GM19238 (cell line): Measurements from ENCODE around the gene TRIM48.
"Not testable (repeated sequence)": the region's sequence is repeated elsewhere in the genome, so short reads cannot be mapped to it uniquely, and the experiment has no call there.

ENCODE experiments used
- DNase-seq: peaks from one replicate; pipeline ENCODE4 v3.0.0; 2011; ENCODE audit warnings: low spot score; ENCODE audit not compliant: insufficient read length

Gene TRIM48, protein sequence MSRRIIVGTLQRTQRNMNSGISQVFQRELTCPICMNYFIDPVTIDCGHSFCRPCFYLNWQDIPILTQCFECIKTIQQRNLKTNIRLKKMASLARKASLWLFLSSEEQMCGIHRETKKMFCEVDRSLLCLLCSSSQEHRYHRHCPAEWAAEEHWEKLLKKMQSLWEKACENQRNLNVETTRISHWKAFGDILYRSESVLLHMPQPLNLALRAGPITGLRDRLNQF

DNA sequence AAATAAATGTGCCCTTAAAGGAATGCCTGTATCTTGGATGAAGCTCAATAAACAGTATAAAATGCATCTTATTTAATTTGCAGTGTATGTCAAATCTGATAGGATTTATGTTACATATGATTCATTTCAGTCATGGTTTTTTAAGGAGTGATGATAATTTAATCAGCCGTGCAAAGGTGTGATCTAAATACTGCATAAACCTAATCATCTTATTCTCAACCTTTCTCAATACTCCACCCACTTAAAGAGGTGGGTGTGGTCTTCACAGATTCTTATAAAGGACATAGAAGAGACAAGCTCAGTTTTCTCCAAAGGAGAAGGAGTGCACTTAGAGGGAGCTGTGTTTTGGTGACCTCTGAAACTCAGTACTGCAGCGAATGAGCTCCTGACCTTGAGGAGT, at the start of gene TRIM48:
Gene TRIM48, plus strand, starts transcription at position 301 of the 400 bp plus-strand sequence. CDS start 113 bp downstream, outside the sequence.
- not testable (repeated sequence) for DNase-seq

DNA sequence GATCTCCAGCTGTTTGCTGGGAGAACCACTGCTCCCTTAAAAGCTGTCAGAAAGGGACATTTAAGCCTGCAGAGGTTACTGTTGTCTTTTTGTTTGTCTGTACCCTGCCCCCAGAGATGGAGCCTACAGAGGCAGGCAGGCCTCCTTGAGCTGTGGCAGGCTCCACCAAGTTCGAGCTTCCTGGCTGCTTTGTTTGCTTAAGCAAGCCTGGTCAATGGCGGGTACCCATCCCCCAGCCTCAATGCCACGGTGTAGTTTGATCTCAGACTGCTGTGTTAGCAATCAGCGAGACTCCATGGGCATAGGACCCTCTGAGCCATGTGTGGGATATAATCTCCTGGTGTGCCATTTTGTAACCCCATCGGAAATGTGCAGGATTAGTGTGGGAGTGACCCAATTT, 23.6 kb upstream of the TRIM48 start:
- DNase-seq = not testable (repeated sequence)

DNA sequence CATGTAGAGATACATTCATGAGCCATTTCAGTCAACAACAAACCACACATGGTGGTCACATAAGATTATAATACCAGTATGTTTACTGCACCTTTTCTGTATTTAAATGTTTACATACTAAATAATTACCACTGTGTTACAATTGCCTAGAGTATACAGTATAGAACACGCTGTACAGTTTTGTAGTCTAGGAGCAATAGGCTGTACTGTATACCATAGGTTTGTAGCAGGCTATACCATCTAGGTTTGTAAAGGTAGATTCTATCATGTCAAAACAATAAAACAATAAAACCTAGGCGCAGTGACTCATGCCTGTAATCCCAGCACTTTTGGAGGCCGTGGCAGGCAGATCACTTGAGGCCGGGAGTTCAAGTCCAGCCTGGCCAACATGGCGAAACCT, 1.1 kb downstream of the TRIM48 start:
- DNase-seq = no peak
